Suppressor macrophage treated with lipopolysaccharide for 1 hour (primary cell): Measurements from ENCODE around the gene RNU7-1.
A peak's percentile ranks its signal among the peaks of the same experiment; 100 is the strongest.
"Not testable (repeated sequence)": the region's sequence is repeated elsewhere in the genome, so short reads cannot be mapped to it uniquely, and the experiment has no call there.

Experiments used
- DNase-seq, 3 donors: peaks; one replicate each; pipeline ENCODE4 v3.0.0-alpha.2; 2020 to 2022

RNU7-1 gene

GRCh38 chr12:6943722-6944380 is at the start of gene RNU7-1, which contains the start of gene C12orf57:
RNU7-1 (plus strand) TSS chr12:6943816.
C12orf57 (plus strand) TSS chr12:6944022; CDS start chr12:6944122, 100 bp downstream.
- peak; percentile 92 to 98 (median 95) for DNase-seq

GRCh38 chr12:6894321-6894720 is 49.3 kb upstream of the RNU7-1 start:
- peak in 1 of 3 donors; percentile 42 for DNase-seq

- DNase-seq, result no peak
Measured at GRCh38 chr12:6896846-6897435, 46.7 kb upstream of the RNU7-1 start.

GRCh38 chr12:6899427-6899826 is 44.2 kb upstream of the RNU7-1 start:
- peak; percentile 39 to 65 (median 52) for DNase-seq

- DNase-seq, result peak; percentile 69 to 78 (median 74)
Measured at GRCh38 chr12:6899837-6900519, 43.6 kb upstream of the RNU7-1 start.

- DNase-seq, result no peak
Measured at GRCh38 chr12:6902448-6902847, 41.2 kb upstream of the RNU7-1 start.

- DNase-seq, result no peak
Measured at GRCh38 chr12:6903722-6904121, 39.9 kb upstream of the RNU7-1 start.

- peak; percentile 94 to 97 (median 97) for DNase-seq
Measured at GRCh38 chr12:6904280-6905276, 39.0 kb upstream of the RNU7-1 start, which contains the start of gene LRRC23. LRRC23 (plus strand) TSS chr12:6904822; CDS start chr12:6905634, 812 bp downstream.

GRCh38 chr12:6905414-6906040 is 38.1 kb upstream of the RNU7-1 start:
- no peak for DNase-seq

- not testable (repeated sequence) for DNase-seq
Measured at GRCh38 chr12:6908141-6908540, 35.5 kb upstream of the RNU7-1 start.

- no peak for DNase-seq
Measured at GRCh38 chr12:6909421-6910145, 34.0 kb upstream of the RNU7-1 start.

- no peak for DNase-seq
Measured at GRCh38 chr12:6912164-6912935, 31.3 kb upstream of the RNU7-1 start.

GRCh38 chr12:6914246-6914946 is 29.2 kb upstream of the RNU7-1 start, which contains the start of gene ENO2:
ENO2 (plus strand) TSS chr12:6914580; CDS start chr12:6915833, 1,253 bp downstream.
- peak; percentile 69 to 88 (median 80) for DNase-seq

- no peak for DNase-seq
Measured at GRCh38 chr12:6914947-6915788, 28.4 kb upstream of the RNU7-1 start.

- no peak for DNase-seq
Measured at GRCh38 chr12:6915789-6916285, 27.8 kb upstream of the RNU7-1 start.

- no peak for DNase-seq
Measured at GRCh38 chr12:6916426-6917200, 27.0 kb upstream of the RNU7-1 start.

GRCh38 chr12:6917491-6918231 is 26.0 kb upstream of the RNU7-1 start:
- DNase-seq, result no peak
